ENCODE results near the gene ADCY4.

DNA sequence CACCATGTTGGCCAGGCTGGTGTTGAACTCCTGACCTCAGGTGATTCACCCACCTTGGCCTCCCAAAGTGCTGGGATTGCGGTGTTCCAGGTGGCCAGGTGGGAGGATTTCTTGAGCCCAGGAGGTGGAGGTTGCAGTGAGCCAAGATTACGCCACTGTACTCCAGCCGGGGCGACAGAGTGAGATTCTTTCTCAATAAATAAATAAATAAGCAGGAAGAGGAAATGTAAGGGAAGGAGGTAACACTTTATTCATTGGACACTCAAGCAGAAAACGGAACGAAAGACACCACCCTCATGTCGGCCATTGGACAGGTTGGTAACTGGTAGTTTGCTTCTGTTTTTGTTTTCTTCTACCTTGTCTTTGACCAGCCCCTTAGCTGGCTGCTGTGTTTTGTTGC lies 20.1 kb upstream of the ADCY4 start:
- TF ChIP-seq GATA2 (IDR thresholded peaks at IDR 0.05; ENCODE audit: low read depth, low read length) (no peak), GATA3 (IDR thresholded peaks at IDR 0.05; ENCODE audit: low read depth, low read length) (no peak)

Measured in SH-SY5Y (cell line).